Loucy (cell line): ENCODE results near the gene ABHD12B.

Experiments
- H2AFZ ChIP-seq: fragments of 200-600 bp; sonication (generic); 2 replicates; pipeline ENCODE4 v1.6.0; 2016; ENCODE audit warnings: antibody characterized with exemption, mild to moderate bottlenecking, low read length, moderate library complexity
- H3F3A ChIP-seq: fragments of 200-600 bp; 2 replicates; pipeline ENCODE4 v1.6.0; 2016; ENCODE audit warnings: antibody characterized with exemption, low read depth, mild to moderate bottlenecking
- H3K27me3 ChIP-seq: fragments of 200-600 bp; sonication (generic); 2 replicates; pipeline ENCODE4 v1.6.1; 2014; ENCODE audit warnings: low read length, mild to moderate bottlenecking; ENCODE audit not compliant: insufficient read depth, poor library complexity, severe bottlenecking
- H3K36me3 ChIP-seq: fragments of 200-600 bp; sonication (generic); 2 replicates; pipeline ENCODE4 v1.6.1; 2016; ENCODE audit warnings: low read length; ENCODE audit not compliant: insufficient read depth
- H3K4me1 ChIP-seq: fragments of 200-600 bp; sonication (generic); 2 replicates; pipeline ENCODE4 v1.5.1; 2014; ENCODE audit warnings: low read length, mild to moderate bottlenecking; ENCODE audit not compliant: insufficient read depth, poor library complexity, severe bottlenecking
- H3K4me2 ChIP-seq: fragments of 200-600 bp; sonication (generic); 2 replicates; pipeline ENCODE4 v1.6.0; 2014; ENCODE audit warnings: antibody characterized with exemption, low read length, low read depth, mild to moderate bottlenecking; ENCODE audit not compliant: poor library complexity, severe bottlenecking
- H3K4me3 ChIP-seq: fragments of 200-600 bp; sonication (generic); 2 replicates; pipeline ENCODE4 v1.5.1; 2014; ENCODE audit warnings: low read length, mild to moderate bottlenecking, mixed read lengths; ENCODE audit not compliant: poor library complexity, severe bottlenecking
- H3K79me2 ChIP-seq: fragments of 200-600 bp; sonication (generic); 2 replicates; pipeline ENCODE4 v1.6.1; 2014; ENCODE audit warnings: low read length; ENCODE audit not compliant: insufficient read depth
- H3K9ac ChIP-seq: fragments of 200-600 bp; sonication (generic); 2 replicates; pipeline ENCODE4 v1.6.0; 2014; ENCODE audit warnings: mild to moderate bottlenecking, low read depth, low read length, moderate library complexity; ENCODE audit not compliant: poor library complexity, severe bottlenecking
- H3K9me2 ChIP-seq: fragments of 200-600 bp; sonication (generic); replicated peaks from 2 replicates; pipeline ENCODE4 v1.6.1; 2016; ENCODE audit warnings: low read depth, low read length, mixed read lengths
- H3K9me3 ChIP-seq: fragments of 200-600 bp; sonication (generic); 2 replicates; pipeline ENCODE4 v1.6.1; 2014; ENCODE audit warnings: mild to moderate bottlenecking, antibody characterized with exemption, low read length, low read depth; ENCODE audit not compliant: insufficient read depth
- H4K20me1 ChIP-seq: fragments of 200-600 bp; sonication (generic); 2 replicates; pipeline ENCODE4 v1.6.0; 2014; ENCODE audit warnings: antibody characterized with exemption, low read length, mild to moderate bottlenecking; ENCODE audit not compliant: insufficient read depth, poor library complexity, severe bottlenecking
- CTCF ChIP-seq: fragments of 200-600 bp; sonication (generic); conservative IDR thresholded peaks from 2 replicates; pipeline ENCODE4 v1.5.1; 2014; ENCODE audit warnings: mild to moderate bottlenecking, antibody characterized with exemption, low read length
- EZH2phosphoT487 ChIP-seq: fragments of 200-600 bp; IDR thresholded peaks from 2 replicates; pipeline ENCODE4 v1.6.1; 2018; ENCODE audit warnings: antibody characterized with exemption, mild to moderate bottlenecking, moderate library complexity, borderline replicate concordance

ABHD12B gene

GRCh38 chr14:50839691-50840090, 32.2 kb upstream of the ABHD12B start:
- no peaks in the 10 kb centered on the region for H3K36me3 ChIP-seq
- no peak overlapping the region for H3K9ac ChIP-seq
- no peak overlapping the region for H3K4me2 ChIP-seq
- no peak overlapping the region for H2AFZ ChIP-seq
- H3K9me2 ChIP-seq = no peaks in the 10 kb centered on the region
- H3K27me3 ChIP-seq = no peaks in the 10 kb centered on the region
- no peaks in the 10 kb centered on the region for H3K9me3 ChIP-seq
- H3F3A ChIP-seq = no peaks in the 10 kb centered on the region
- H4K20me1 ChIP-seq = no peaks in the 10 kb centered on the region
- no peaks in the 10 kb centered on the region for H3K79me2 ChIP-seq
- H3K4me3 ChIP-seq = no peak overlapping the region
- peaks cover 6% of the 10 kb centered on the region for H3K4me1 ChIP-seq
- no peak for TF ChIP-seq CTCF
- TF ChIP-seq EZH2phosphoT487 = no peak

GRCh38 chr14:50844391-50844790, 27.5 kb upstream of the ABHD12B start:
- no peak overlapping the region for H3K4me2 ChIP-seq
- H3F3A ChIP-seq = no peaks in the 10 kb centered on the region
- H3K9me2 ChIP-seq = no peaks in the 10 kb centered on the region
- TF ChIP-seq CTCF (no peak), EZH2phosphoT487 (no peak)
- H4K20me1 ChIP-seq = no peaks in the 10 kb centered on the region
- no peak overlapping the region for H3K4me3 ChIP-seq
- H3K27me3 ChIP-seq = no peaks in the 10 kb centered on the region
- H3K79me2 ChIP-seq = no peaks in the 10 kb centered on the region
- no peak overlapping the region for H3K9ac ChIP-seq
- H3K4me1 ChIP-seq = peaks cover 5% of the 10 kb centered on the region
- no peak overlapping the region for H2AFZ ChIP-seq
- H3K9me3 ChIP-seq = no peaks in the 10 kb centered on the region
- H3K36me3 ChIP-seq = no peaks in the 10 kb centered on the region

GRCh38 chr14:50845166-50845565, 26.7 kb upstream of the ABHD12B start:
- no peaks in the 10 kb centered on the region for H3K36me3 ChIP-seq
- H3K4me1 ChIP-seq = peaks cover 5% of the 10 kb centered on the region
- peak overlapping the region; percentile 30; the same call in 1 of the 2 replicates for H2AFZ ChIP-seq
- TF ChIP-seq CTCF (no peak), EZH2phosphoT487 (no peak)
- no peaks in the 10 kb centered on the region for H3K9me3 ChIP-seq
- no peak overlapping the region for H3K4me2 ChIP-seq
- H4K20me1 ChIP-seq = no peaks in the 10 kb centered on the region
- H3K27me3 ChIP-seq = no peaks in the 10 kb centered on the region
- no peaks in the 10 kb centered on the region for H3K79me2 ChIP-seq
- H3K9me2 ChIP-seq = no peaks in the 10 kb centered on the region
- H3K9ac ChIP-seq = no peak overlapping the region
- H3F3A ChIP-seq = no peaks in the 10 kb centered on the region
- H3K4me3 ChIP-seq = no peak overlapping the region
